Fibroblast of lung (primary cell): Measurements from ENCODE around the gene RIPOR3. TPM values are rescaled to one million over a fixed set of nuclear protein-coding genes. Genes with fewer than 3 reads are reported as not detected.

ENCODE experiments used
- DNase-seq, 2 donors: peaks; one replicate each; pipeline versions ENCODE4 v3.0.0 to v3.0.0-alpha.2; 2010; ENCODE audit warnings: low read depth in 2 of 2
- H2AFZ ChIP-seq: 2 replicates; pipeline ENCODE4 v1.5.1; 2012; ENCODE audit warnings: low read length, control low read depth, inconsistent platforms
- H3K27ac ChIP-seq: 2 replicates; pipeline ENCODE4 v1.5.1; 2011; ENCODE audit warnings: low read length, control low read depth; ENCODE audit not compliant: insufficient read depth
- H3K27me3 ChIP-seq: 2 replicates; pipeline ENCODE4 v1.5.1; 2011; ENCODE audit warnings: mild to moderate bottlenecking, low read length; ENCODE audit not compliant: control insufficient read depth, insufficient read depth
- H3K36me3 ChIP-seq: 2 replicates; pipeline ENCODE4 v1.5.1; 2011; ENCODE audit warnings: low read length; ENCODE audit not compliant: control insufficient read depth, insufficient read depth
- H3K4me1 ChIP-seq: 2 replicates; pipeline ENCODE4 v1.5.1; 2011; ENCODE audit warnings: low read length; ENCODE audit not compliant: control insufficient read depth, insufficient read depth; ENCODE audit errors: extremely low read depth
- H3K4me2 ChIP-seq: 2 replicates; pipeline ENCODE4 v1.5.1; 2011; ENCODE audit warnings: low read length, control low read depth; ENCODE audit not compliant: insufficient read depth; ENCODE audit errors: extremely low read depth
- H3K4me3 ChIP-seq, 4 experiments: fragments of 200-600 bp in 1 of 4; sonication (generic) in 1 of 4; replicated peaks in 1 of 4; 2 replicates each; pipeline ENCODE4 v1.5.1; 2011 to 2016; ENCODE audit warnings: low read length in 4 of 4, low read depth in 3 of 4, mild to moderate bottlenecking in 3 of 4, control low read depth in 2 of 4, inconsistent platforms in 1 of 4, mixed read lengths in 1 of 4; ENCODE audit not compliant: insufficient read depth in 1 of 4; ENCODE audit errors: control extremely low read depth in 1 of 4
- H3K79me2 ChIP-seq: 2 replicates; pipeline ENCODE4 v1.5.1; 2012; ENCODE audit warnings: mild to moderate bottlenecking, low read length, inconsistent platforms; ENCODE audit not compliant: control insufficient read depth, insufficient read depth
- H3K9ac ChIP-seq: 2 replicates; pipeline ENCODE4 v1.5.1; 2011; ENCODE audit warnings: mild to moderate bottlenecking, low read length, control low read depth; ENCODE audit not compliant: insufficient read depth
- H3K9me3 ChIP-seq: 2 replicates; pipeline ENCODE4 v1.5.1; 2012; ENCODE audit warnings: low read depth, low read length; ENCODE audit not compliant: control insufficient read depth, insufficient read depth
- H4K20me1 ChIP-seq: 2 replicates; pipeline ENCODE4 v1.5.1; 2011; ENCODE audit warnings: low read length; ENCODE audit not compliant: control insufficient read depth, insufficient read depth; ENCODE audit errors: extremely low read depth
- EZH2 ChIP-seq: IDR thresholded peaks from 2 replicates; pipeline ENCODE4 v1.5.1; 2012; ENCODE audit warnings: low read length, control low read depth, mild to moderate bottlenecking; ENCODE audit errors: missing control alignments
- polyA plus RNA-seq, 2 donors: library from polyadenylated mRNA; depleted of rRNA in 1 of 2; stranded (reverse) in 1 of 2; unstranded in 1 of 2; fragments of >200 nt; gene quantifications; 2 replicates each; pipeline ENCODE4 v1.2.1, GENCODE V29; 2011 to 2012; ENCODE audit warnings: missing spikeins in 1 of 2
- total RNA-seq: library from RNA; depleted of rRNA; stranded (reverse); fragments of >200 nt; gene quantifications from 2 replicates; pipeline ENCODE4 v1.2.1, GENCODE V29; 2014
- TF ChIP-seq, protein P1 (sequence below), 2 donors: IDR thresholded peaks in 1 of 2; conservative IDR thresholded peaks in 1 of 2; 1 replicate in 1 of 2; 2 replicates in 1 of 2; pipeline ENCODE4 v1.5.1; 2011 to 2012; ENCODE audit warnings: low read length in 2 of 2, control low read depth in 1 of 2, inconsistent platforms in 1 of 2, low read depth in 1 of 2, mild to moderate bottlenecking in 1 of 2

The RIPOR3 gene
- total and polyA plus RNA-seq, 2 donors (not counting 1 experiment from before 2014, with no cell fraction given) = 2.0 to 4.1 TPM

DNA sequence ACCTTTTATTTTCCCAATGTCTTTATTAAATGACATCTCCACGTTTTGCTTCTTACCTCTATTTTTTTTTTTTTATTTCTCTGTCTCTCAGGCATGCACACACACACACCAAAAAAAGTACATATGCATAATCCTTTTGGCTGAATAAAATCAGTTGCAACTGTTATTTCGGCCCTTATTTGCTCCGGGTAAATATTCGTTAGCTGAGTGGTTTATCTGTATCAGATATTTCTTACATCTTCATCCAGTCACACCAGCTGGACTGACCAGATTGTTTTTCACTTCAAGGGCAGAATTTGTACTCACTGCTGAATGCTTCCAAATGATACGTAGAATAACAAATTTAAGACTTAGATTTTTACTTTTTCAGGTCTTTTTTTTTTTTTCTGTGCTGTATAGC lies 135.7 kb downstream of the RIPOR3 start:
- TF ChIP-seq EZH2 = no peak
- TF ChIP-seq, protein P1, sequence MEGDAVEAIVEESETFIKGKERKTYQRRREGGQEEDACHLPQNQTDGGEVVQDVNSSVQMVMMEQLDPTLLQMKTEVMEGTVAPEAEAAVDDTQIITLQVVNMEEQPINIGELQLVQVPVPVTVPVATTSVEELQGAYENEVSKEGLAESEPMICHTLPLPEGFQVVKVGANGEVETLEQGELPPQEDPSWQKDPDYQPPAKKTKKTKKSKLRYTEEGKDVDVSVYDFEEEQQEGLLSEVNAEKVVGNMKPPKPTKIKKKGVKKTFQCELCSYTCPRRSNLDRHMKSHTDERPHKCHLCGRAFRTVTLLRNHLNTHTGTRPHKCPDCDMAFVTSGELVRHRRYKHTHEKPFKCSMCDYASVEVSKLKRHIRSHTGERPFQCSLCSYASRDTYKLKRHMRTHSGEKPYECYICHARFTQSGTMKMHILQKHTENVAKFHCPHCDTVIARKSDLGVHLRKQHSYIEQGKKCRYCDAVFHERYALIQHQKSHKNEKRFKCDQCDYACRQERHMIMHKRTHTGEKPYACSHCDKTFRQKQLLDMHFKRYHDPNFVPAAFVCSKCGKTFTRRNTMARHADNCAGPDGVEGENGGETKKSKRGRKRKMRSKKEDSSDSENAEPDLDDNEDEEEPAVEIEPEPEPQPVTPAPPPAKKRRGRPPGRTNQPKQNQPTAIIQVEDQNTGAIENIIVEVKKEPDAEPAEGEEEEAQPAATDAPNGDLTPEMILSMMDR (conservative IDR thresholded peaks at IDR 0.05 in 1 of 2, IDR thresholded peaks at IDR 0.05 in 1 of 2; ENCODE audit: low read depth in 1 of 2, low read length in 2 of 2) = no peak
- Histone ChIP-seq H3K9me3 (no peaks in the 10 kb centered on the region), H2AFZ (no peak overlapping the region), H3K4me2 (no peak overlapping the region), H4K20me1 (no peaks in the 10 kb centered on the region), H3K4me1 (peaks cover 8% of the 10 kb centered on the region), H3K9ac (no peak overlapping the region), H3K79me2 (peaks cover 33% of the 10 kb centered on the region), H3K4me3 (no peak overlapping the region), H3K27ac (no peak overlapping the region), H3K36me3 (no peaks in the 10 kb centered on the region), H3K27me3 (no peaks in the 10 kb centered on the region)
- DNase-seq = no peak

DNA sequence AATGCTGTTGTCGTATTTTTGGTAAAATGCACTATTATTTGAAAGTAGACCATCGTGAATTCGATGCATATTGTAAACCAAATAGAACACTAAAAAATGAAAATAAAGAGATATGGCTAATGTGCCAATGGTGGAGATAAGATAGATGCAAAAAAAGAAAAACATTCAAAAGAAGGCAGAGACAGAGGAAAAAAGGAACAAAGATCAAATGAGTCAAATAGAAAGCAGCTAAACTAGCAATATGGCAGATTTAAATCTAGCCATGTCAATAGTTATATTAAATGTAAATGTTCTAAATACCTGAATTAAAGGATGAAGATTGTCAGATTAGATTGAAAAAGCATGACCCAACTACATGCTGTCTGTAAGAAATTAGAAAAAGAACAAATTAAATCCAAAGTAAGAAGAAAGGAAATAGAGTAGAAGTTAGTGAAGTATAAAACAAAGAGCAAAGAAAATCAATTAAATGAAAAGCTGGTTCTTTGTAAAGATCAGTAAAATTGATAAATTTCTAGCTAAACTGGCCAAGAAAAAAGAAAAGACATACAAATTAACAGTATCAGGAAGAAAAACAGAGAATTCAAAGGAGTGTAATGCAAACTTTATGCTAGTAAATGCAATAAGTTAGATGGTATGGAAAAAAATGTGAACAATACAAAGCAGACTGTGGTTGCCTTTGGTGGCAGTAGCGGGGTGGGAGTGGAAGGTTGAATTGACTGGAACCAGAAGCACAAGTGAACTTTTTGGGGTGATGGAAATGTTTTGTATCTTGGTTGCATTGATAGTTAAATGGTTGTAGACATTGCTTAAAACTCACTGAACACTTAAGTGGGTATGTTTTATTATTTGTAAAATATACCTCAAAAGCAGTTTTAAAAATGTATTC lies 136.4 kb downstream of the RIPOR3 start:
- Histone ChIP-seq H3K79me2 (peaks cover 29% of the 10 kb centered on the region), H4K20me1 (no peaks in the 10 kb centered on the region), H3K4me3 (no peak overlapping the region), H2AFZ (no peak overlapping the region), H3K36me3 (no peaks in the 10 kb centered on the region), H3K4me2 (no peak overlapping the region), H3K4me1 (peaks cover 6% of the 10 kb centered on the region), H3K9ac (no peak overlapping the region), H3K27ac (no peak overlapping the region), H3K27me3 (no peaks in the 10 kb centered on the region), H3K9me3 (no peaks in the 10 kb centered on the region)
- no peak for DNase-seq
- TF ChIP-seq EZH2 = no peak

DNA sequence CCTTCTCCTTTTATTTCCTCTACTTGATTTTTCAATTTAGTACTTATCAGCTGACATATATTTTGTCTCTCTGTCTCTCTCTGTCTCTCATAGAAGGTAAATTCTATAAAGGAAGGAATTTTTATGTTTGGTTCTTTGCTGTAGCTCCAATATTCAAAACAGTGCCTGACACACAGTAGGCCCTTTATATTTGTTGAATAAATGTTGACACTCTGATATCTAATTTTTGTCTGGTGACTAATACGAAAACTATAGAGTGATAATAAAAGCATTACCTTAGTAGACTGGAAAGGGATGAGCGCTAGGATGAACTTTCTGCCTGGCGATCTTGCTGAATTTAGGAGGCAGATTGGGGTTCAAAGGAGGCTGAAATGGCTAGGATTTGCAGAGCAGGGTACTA lies 138.4 kb downstream of the RIPOR3 start:
- Histone ChIP-seq H3K36me3 (no peaks in the 10 kb centered on the region), H3K27ac (no peak overlapping the region), H4K20me1 (no peaks in the 10 kb centered on the region), H3K79me2 (peaks cover 28% of the 10 kb centered on the region), H3K9me3 (no peaks in the 10 kb centered on the region), H3K27me3 (no peaks in the 10 kb centered on the region), H3K4me3 (no peak overlapping the region), H3K4me2 (no peak overlapping the region), H3K4me1 (peaks cover 2% of the 10 kb centered on the region), H3K9ac (no peak overlapping the region), H2AFZ (no peak overlapping the region)
- no peak for DNase-seq
- TF ChIP-seq, protein P1 (conservative IDR thresholded peaks at IDR 0.05 in 1 of 2, IDR thresholded peaks at IDR 0.05 in 1 of 2; ENCODE audit: low read depth in 1 of 2, low read length in 2 of 2) = no peak
- no peak for TF ChIP-seq EZH2
